ENCODE measurements around the gene FOXN1. TPM values are rescaled to one million over a fixed set of nuclear protein-coding genes. Genes with fewer than 3 reads are reported as not detected.

The FOXN1 gene
- total RNA-seq, 1 donor from 2014 or later = not detected

DNA sequence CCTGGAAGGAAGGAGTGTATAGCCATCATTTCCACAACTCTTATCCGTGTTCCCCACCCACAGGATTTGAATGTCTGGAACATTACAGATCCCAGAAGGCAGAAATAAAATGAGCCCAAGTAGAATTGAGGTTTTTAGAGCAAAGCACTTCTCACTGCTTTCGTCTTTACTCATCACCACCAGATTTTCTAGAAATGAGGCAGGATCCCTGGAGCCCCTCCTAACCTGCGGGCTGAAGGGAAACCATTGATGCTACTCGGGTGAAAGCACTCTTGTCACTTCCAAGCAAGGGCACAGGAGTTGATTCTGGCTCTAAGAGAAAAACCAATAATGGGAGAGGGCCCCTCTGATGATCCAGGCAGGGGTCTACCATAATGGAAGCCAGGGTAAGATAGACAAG, 73.4 kb downstream of the FOXN1 start:
- Histone ChIP-seq H3K4me3 (ENCODE audit: low read depth, low read length) (no peak overlapping the region), H3K36me3 (ENCODE audit: control insufficient read depth, insufficient read depth, low read length) (peaks cover 3% of the 10 kb centered on the region), H3K27me3 (ENCODE audit: control insufficient read depth, insufficient read depth, low read length) (no peaks in the 10 kb centered on the region)
- no peak for DNase-seq (ENCODE audit: low read depth)
- TF ChIP-seq, protein P1, sequence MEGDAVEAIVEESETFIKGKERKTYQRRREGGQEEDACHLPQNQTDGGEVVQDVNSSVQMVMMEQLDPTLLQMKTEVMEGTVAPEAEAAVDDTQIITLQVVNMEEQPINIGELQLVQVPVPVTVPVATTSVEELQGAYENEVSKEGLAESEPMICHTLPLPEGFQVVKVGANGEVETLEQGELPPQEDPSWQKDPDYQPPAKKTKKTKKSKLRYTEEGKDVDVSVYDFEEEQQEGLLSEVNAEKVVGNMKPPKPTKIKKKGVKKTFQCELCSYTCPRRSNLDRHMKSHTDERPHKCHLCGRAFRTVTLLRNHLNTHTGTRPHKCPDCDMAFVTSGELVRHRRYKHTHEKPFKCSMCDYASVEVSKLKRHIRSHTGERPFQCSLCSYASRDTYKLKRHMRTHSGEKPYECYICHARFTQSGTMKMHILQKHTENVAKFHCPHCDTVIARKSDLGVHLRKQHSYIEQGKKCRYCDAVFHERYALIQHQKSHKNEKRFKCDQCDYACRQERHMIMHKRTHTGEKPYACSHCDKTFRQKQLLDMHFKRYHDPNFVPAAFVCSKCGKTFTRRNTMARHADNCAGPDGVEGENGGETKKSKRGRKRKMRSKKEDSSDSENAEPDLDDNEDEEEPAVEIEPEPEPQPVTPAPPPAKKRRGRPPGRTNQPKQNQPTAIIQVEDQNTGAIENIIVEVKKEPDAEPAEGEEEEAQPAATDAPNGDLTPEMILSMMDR (IDR thresholded peaks at IDR 0.05; ENCODE audit: insufficient read depth, low read length, poor library complexity, severe bottlenecking) = no peak

DNA sequence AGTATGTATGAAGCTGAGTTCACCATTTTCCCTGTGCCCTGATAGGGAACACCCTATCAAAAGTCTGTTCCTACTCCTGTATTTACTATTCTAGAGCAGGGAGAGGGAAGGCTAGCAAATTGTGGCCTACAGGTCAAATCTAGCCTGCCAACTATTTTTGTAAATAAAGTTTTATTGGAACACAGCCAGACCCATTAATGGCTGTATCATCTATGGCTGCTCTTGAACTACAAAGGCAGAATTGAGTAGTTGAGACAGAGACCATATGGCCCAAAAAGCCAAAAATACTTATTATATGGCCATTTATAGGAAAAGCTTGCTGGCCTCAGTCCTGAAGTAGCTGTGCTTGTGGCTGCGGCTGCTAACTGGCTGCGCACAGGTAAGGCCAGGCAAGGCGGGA, 74.8 kb downstream of the FOXN1 start:
- TF ChIP-seq, protein P1 (IDR thresholded peaks at IDR 0.05; ENCODE audit: insufficient read depth, low read length, poor library complexity, severe bottlenecking) = no peak
- H3K36me3 ChIP-seq (ENCODE audit: control insufficient read depth, insufficient read depth, low read length) = peaks cover 3% of the 10 kb centered on the region
- H3K27me3 ChIP-seq (ENCODE audit: control insufficient read depth, insufficient read depth, low read length) = no peaks in the 10 kb centered on the region
- no peak overlapping the region for H3K4me3 ChIP-seq (ENCODE audit: low read depth, low read length)
- DNase-seq (ENCODE audit: low read depth) = no peak

DNA sequence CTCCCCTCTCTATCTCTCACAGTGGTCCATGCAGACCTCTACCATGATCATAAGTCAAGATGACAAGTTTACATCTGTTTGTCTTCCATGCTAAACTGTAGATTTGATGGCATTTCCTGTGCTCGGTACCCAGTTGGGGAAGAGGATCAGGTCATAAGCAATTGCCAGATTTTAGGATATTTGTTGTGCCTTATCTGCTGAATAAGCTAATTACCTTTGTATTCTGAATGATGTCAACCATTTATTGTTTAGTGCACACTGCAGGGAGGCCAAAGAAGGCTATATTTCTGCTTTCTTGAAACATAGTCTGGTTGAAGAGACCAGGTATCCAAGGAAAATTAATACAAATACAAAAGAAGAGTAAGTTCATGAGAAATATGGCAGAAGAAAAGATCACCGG, 76.4 kb downstream of the FOXN1 start:
- TF ChIP-seq, protein P1 (IDR thresholded peaks at IDR 0.05; ENCODE audit: insufficient read depth, low read length, poor library complexity, severe bottlenecking) = no peak
- peaks cover 3% of the 10 kb centered on the region for H3K36me3 ChIP-seq (ENCODE audit: control insufficient read depth, insufficient read depth, low read length)
- no peak overlapping the region for H3K4me3 ChIP-seq (ENCODE audit: low read depth, low read length)
- no peak for DNase-seq (ENCODE audit: low read depth)
- H3K27me3 ChIP-seq (ENCODE audit: control insufficient read depth, insufficient read depth, low read length) = no peaks in the 10 kb centered on the region

DNA sequence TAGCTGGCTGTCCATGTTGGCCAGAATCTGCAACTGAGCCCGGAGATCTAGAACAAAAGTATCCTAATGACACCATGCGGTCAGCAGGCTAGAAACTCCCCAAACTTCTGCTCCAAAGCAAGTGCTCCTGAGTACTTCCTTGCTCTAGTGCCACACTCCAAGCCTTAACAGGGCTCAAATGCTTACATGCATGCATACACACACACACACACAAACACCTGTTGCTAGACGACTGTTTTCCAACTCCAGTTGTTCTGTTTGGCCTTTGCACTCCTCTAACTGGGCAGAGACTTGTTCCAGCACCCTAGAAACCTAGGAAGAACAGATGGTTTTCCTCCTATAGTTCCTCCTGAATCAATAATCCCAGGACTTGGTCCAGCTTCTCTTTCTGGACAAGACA, 78.3 kb downstream of the FOXN1 start:
- no peak for DNase-seq (ENCODE audit: low read depth)
- H3K4me3 ChIP-seq (ENCODE audit: low read depth, low read length) = no peak overlapping the region
- H3K36me3 ChIP-seq (ENCODE audit: control insufficient read depth, insufficient read depth, low read length) = peaks cover 3% of the 10 kb centered on the region
- TF ChIP-seq, protein P1 (IDR thresholded peaks at IDR 0.05; ENCODE audit: insufficient read depth, low read length, poor library complexity, severe bottlenecking) = no peak
- H3K27me3 ChIP-seq (ENCODE audit: control insufficient read depth, insufficient read depth, low read length) = no peaks in the 10 kb centered on the region

DNA sequence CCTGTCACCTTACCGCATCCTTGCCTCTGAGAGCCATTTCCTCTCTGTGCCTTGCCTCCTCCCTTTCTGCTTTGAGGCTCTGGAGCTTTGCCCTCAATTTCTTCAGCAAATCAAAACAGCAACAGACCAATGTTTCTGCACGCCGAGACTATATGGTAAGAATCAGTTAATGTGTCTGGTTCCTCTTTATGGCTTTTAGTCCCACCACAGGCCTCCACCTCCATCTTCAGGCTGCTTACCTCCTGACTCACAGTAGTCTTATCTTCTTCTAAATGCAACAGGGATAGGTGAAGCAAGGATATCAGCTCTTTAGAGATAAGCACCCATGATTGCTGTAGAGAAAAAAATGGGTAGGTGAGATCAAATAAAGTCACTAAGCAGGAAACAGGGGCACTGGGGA, 79.7 kb downstream of the FOXN1 start:
- Histone ChIP-seq H3K36me3 (ENCODE audit: control insufficient read depth, insufficient read depth, low read length) (peaks cover 3% of the 10 kb centered on the region), H3K27me3 (ENCODE audit: control insufficient read depth, insufficient read depth, low read length) (no peaks in the 10 kb centered on the region), H3K4me3 (ENCODE audit: low read depth, low read length) (no peak overlapping the region)
- TF ChIP-seq, protein P1 (IDR thresholded peaks at IDR 0.05; ENCODE audit: insufficient read depth, low read length, poor library complexity, severe bottlenecking) = no peak
- no peak for DNase-seq (ENCODE audit: low read depth)

Other genes with a start within 250 kb of the FOXN1 start
- gene TMEM97, start 187.1 kb upstream of the FOXN1 start, total RNA-seq = 25.1 and 25.6 TPM in 2 replicates
- gene IFT20, start 170.9 kb upstream of the FOXN1 start, total RNA-seq = 39.7 and 40.0 TPM in 2 replicates
- gene TNFAIP1, start 170.6 kb upstream of the FOXN1 start, total RNA-seq = 85.9 and 99.7 TPM in 2 replicates
- 103 and 118 TPM in 2 replicates for gene POLDIP2, start 148.8 kb upstream of the FOXN1 start, total RNA-seq
- not detected in 2 replicates for gene SEBOX, start 141.1 kb upstream of the FOXN1 start, total RNA-seq
- gene VTN, start 136.0 kb upstream of the FOXN1 start, total RNA-seq = 0.27 TPM in 1 of 2 replicates, not detected in the other
- 10.1 and 12.0 TPM in 2 replicates for gene SARM1, start 134.7 kb upstream of the FOXN1 start, total RNA-seq
- gene SLC46A1, start 100.1 kb upstream of the FOXN1 start, total RNA-seq = 5.2 and 6.2 TPM in 2 replicates
- not detected in 2 replicates for gene SLC13A2, start 32.7 kb upstream of the FOXN1 start, total RNA-seq
- 40.6 and 49.4 TPM in 2 replicates for gene UNC119, start 46.3 kb downstream of the FOXN1 start, total RNA-seq
- gene PIGS, start 65.2 kb downstream of the FOXN1 start, total RNA-seq = 52.9 and 65.2 TPM in 2 replicates
- gene ALDOC, start 70.5 kb downstream of the FOXN1 start, total RNA-seq = 20.8 and 30.3 TPM in 2 replicates
- gene SPAG5, start 92.7 kb downstream of the FOXN1 start, total RNA-seq = 8.4 and 9.7 TPM in 2 replicates
- gene RSKR, start 107.8 kb downstream of the FOXN1 start, total RNA-seq = 2.3 and 12.2 TPM in 2 replicates
- gene BLTP2, start 138.8 kb downstream of the FOXN1 start, total RNA-seq = 116 and 124 TPM in 2 replicates
- 41.2 and 65.1 TPM in 2 replicates for gene SDF2, start 155.6 kb downstream of the FOXN1 start, total RNA-seq
- gene SUPT6H, start 155.9 kb downstream of the FOXN1 start, total RNA-seq = 36.7 and 52.9 TPM in 2 replicates
- 0.58 and 3.7 TPM in 2 replicates for gene PROCA1, start 205.5 kb downstream of the FOXN1 start, total RNA-seq
- 283 and 314 TPM in 2 replicates for gene RAB34, start 211.5 kb downstream of the FOXN1 start, total RNA-seq
- gene RPL23A, start 213.6 kb downstream of the FOXN1 start, total RNA-seq = 604 and 716 TPM in 2 replicates
- 4.7 and 5.1 TPM in 2 replicates for gene TLCD1, start 219.9 kb downstream of the FOXN1 start, total RNA-seq
- 4.3 TPM in 2 replicates for gene NEK8, start 222.4 kb downstream of the FOXN1 start, total RNA-seq
- 163 and 174 TPM in 2 replicates for gene TRAF4, start 237.7 kb downstream of the FOXN1 start, total RNA-seq